ENCODE results near the gene AFAP1L2.

Gene AFAP1L2

DNA sequence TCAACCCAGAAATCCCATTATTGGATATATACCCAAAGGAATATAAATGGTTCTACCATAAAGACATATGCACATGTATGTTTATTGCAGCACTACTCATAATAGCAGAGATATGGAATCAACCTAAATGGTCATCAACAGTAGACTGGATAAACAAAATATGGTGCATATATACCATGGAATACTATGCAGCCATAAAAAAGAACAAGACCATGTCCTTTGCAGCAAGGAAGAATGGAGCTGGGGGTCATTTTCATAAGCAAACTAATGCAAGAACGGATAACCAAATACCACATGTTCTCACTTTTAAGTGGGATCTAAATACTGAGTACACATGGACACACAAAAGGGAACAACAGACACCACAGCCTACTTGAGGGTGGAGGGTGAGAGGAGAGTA lies 2.2 kb upstream of the AFAP1L2 start:
- peaks cover 15% of the 10 kb centered on the region for H3K27me3 ChIP-seq (ENCODE audit: control insufficient read depth, insufficient read depth, low read length)
- H3K9me3 ChIP-seq (ENCODE audit: control insufficient read depth, low read length): no peaks in the 10 kb centered on the region
- H3K9ac ChIP-seq (ENCODE audit: low read length): no peak overlapping the region
- H3K4me3 ChIP-seq (ENCODE audit: low read length): no peak overlapping the region
- H3K36me3 ChIP-seq (ENCODE audit: control insufficient read depth, insufficient read depth, low read length): no peaks in the 10 kb centered on the region
- peaks cover 12% of the 10 kb centered on the region for H3K4me1 ChIP-seq (ENCODE audit: control insufficient read depth, insufficient read depth, low read length)

DNA sequence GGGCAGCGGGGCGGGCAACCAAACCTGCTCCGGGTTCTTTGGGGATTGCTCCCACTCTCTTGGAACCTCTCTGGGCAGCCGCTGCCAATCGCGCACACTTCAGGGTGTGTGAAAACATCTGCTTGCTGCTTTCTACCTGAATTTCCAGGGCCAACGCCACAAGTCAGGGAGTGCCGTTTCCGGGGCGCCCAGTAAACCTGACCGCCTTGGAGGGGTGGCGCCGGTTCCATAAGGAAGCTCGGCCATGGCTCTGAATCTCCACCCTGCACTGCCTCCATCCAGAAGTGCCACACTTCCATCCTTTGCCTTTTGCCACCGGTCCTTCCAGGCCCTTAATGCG lies 679 bp upstream of the AFAP1L2 start:
- peak overlapping the region; percentile 26 for H3K4me3 ChIP-seq (ENCODE audit: low read length)
- peaks cover 15% of the 10 kb centered on the region for H3K27me3 ChIP-seq (ENCODE audit: control insufficient read depth, insufficient read depth, low read length)
- H3K36me3 ChIP-seq (ENCODE audit: control insufficient read depth, insufficient read depth, low read length): no peaks in the 10 kb centered on the region
- peak overlapping the region; percentile 67 for H3K9ac ChIP-seq (ENCODE audit: low read length)
- H3K4me1 ChIP-seq (ENCODE audit: control insufficient read depth, insufficient read depth, low read length): peaks cover 15% of the 10 kb centered on the region
- H3K9me3 ChIP-seq (ENCODE audit: control insufficient read depth, low read length): no peaks in the 10 kb centered on the region

DNA sequence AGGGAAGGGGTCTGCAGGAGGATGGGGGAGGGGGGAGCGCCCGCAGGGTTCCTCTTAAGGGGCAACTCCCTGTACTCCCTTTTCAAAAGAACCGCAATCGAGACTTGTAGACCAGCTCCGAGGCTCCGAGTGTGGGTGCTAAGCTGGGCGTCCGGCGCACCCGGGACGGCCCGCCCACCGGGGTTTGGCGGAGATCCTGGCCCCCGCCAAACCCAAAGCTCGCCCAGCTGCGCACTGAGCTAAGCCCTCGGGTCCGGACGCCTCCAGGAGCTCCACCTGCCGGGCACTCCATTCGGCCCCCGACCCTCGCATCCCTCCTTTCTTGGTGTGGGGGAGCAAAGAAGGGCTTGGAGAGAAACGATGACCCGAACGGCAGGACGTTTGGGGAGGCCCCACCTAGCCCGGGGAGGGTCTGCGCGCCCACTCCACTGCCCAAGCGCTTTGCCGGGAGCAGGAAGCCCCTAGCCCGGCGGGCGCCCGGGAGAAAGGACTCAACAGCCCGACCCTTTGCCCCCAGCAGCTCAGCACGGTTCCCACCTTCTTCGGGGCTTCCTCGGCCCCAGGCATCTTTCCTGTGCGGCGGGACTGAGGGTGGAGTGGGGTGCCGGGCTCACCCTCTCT lies 651 bp downstream of the AFAP1L2 start:
- Histone ChIP-seq H3K4me1 (ENCODE audit: control insufficient read depth, insufficient read depth, low read length) (peaks cover 18% of the 10 kb centered on the region), H3K36me3 (ENCODE audit: control insufficient read depth, insufficient read depth, low read length) (no peaks in the 10 kb centered on the region), H3K9ac (ENCODE audit: low read length) (peak overlapping the region; percentile 60), H3K27me3 (ENCODE audit: control insufficient read depth, insufficient read depth, low read length) (peaks cover 15% of the 10 kb centered on the region), H3K4me3 (ENCODE audit: low read length) (peak overlapping the region; percentile 26), H3K9me3 (ENCODE audit: control insufficient read depth, low read length) (no peaks in the 10 kb centered on the region)

DNA sequence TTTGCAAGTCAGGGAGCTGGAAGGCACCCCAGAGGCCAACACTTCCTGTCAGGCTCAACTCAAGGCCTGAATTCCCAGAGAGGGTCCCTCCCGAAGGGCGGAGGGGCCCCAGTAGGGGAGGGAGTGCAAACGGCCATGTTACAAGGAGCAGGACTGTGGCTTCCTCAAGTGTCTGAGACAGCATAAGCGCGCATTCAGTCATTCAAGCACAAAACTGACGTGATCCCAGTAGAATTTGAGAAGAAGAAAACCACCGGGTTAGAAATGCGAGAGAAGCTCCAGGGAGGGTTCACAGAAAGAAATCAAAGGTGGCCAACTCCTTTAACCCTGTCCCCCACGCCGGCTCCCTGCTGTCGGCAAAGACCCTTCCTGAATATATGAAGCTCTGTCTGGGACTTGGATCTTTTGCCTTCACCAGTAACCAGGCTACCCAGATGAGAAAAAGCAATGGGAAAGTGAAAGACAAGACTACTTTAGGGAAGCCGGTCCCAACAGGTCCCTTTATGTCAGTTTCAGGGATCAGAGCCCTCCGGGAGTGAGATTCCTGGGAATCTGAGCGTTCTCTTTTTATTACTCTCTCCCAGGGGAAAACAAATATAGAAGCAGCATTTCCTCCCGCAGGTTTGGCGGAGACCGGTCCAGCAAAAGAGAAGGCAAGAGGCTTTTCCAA lies 1.3 kb downstream of the AFAP1L2 start:
- Histone ChIP-seq H3K4me3 (ENCODE audit: low read length) (no peak overlapping the region), H3K27me3 (ENCODE audit: control insufficient read depth, insufficient read depth, low read length) (peaks cover 15% of the 10 kb centered on the region), H3K9ac (ENCODE audit: low read length) (peak overlapping the region; percentile 60), H3K4me1 (ENCODE audit: control insufficient read depth, insufficient read depth, low read length) (peaks cover 24% of the 10 kb centered on the region), H3K36me3 (ENCODE audit: control insufficient read depth, insufficient read depth, low read length) (no peaks in the 10 kb centered on the region), H3K9me3 (ENCODE audit: control insufficient read depth, low read length) (no peaks in the 10 kb centered on the region)

DNA sequence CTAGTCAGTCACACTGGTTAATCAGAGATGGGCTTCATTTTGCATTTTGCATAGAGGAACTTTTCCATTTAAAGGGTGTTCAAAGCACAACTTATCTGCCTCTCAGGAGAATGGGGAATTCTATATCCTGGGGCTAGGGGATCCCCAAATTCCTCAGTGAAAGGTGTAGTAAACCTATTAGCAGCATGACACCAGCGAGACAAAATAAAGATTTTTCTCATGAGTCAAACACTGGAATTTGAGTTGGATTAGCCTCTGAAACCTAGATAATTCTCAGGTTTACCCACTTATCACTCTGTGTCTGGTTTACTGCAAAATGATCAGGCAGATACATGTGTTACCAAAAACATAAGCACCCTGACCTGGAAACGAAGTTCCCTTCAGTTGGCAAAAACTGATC lies 2.1 kb downstream of the AFAP1L2 start:
- Histone ChIP-seq H3K27me3 (ENCODE audit: control insufficient read depth, insufficient read depth, low read length) (peaks cover 15% of the 10 kb centered on the region), H3K4me3 (ENCODE audit: low read length) (no peak overlapping the region), H3K9me3 (ENCODE audit: control insufficient read depth, low read length) (no peaks in the 10 kb centered on the region), H3K9ac (ENCODE audit: low read length) (no peak overlapping the region), H3K36me3 (ENCODE audit: control insufficient read depth, insufficient read depth, low read length) (no peaks in the 10 kb centered on the region), H3K4me1 (ENCODE audit: control insufficient read depth, insufficient read depth, low read length) (peaks cover 32% of the 10 kb centered on the region)

DNA sequence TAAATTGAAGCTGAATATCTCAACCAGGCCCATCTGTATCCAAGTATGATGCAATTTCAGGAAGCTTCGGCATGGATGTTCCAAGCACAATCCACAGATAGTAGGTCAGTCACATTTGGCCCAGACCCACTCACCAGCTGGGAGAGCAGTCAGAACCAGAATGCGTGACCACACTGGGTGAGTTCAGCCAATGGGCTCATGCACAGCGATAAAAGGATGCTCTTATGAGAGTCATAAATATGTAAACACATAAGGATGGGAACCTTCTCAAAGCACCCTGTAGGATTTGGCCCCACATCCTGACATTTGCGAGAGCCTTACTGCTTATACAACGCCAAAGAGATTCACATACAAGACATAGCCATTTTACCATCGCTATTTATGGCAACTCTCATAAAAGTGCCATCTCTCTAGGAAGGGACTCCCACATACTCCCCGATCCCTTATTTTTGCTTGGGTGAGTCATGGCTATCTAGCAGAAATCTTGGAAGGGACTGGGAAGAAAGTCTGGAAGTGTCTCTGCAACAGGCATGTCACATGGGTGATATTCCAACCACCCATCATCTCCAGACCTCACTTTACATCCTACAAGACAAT lies 3.0 kb downstream of the AFAP1L2 start:
- H3K9me3 ChIP-seq (ENCODE audit: control insufficient read depth, low read length): no peaks in the 10 kb centered on the region
- peaks cover 32% of the 10 kb centered on the region for H3K4me1 ChIP-seq (ENCODE audit: control insufficient read depth, insufficient read depth, low read length)
- H3K4me3 ChIP-seq (ENCODE audit: low read length): no peak overlapping the region
- no peaks in the 10 kb centered on the region for H3K36me3 ChIP-seq (ENCODE audit: control insufficient read depth, insufficient read depth, low read length)
- H3K27me3 ChIP-seq (ENCODE audit: control insufficient read depth, insufficient read depth, low read length): peaks cover 15% of the 10 kb centered on the region
- H3K9ac ChIP-seq (ENCODE audit: low read length): no peak overlapping the region

DNA sequence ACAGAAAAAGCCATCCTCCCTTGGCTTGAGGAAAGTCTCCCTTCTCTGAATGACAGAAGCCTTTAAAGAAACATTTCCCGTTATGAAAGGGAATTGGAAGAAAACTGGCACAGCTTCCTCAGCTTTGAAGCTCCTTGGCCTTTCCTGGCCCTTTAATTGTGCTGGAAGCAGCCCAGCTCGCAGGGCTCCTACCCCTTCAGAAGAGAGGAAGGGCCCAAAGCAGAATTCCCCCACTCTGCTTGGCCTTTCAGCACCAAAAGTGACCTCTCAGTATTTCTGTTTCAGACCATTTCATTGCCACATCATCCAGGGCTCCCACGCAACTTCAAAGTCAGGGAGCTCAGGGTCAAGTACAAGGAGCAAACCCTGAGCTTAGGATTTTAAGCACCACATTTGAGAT lies 4.2 kb downstream of the AFAP1L2 start:
- H3K4me1 ChIP-seq (ENCODE audit: control insufficient read depth, insufficient read depth, low read length): peaks cover 32% of the 10 kb centered on the region
- H3K9me3 ChIP-seq (ENCODE audit: control insufficient read depth, low read length): no peaks in the 10 kb centered on the region
- H3K4me3 ChIP-seq (ENCODE audit: low read length): no peak overlapping the region
- no peak overlapping the region for H3K9ac ChIP-seq (ENCODE audit: low read length)
- H3K36me3 ChIP-seq (ENCODE audit: control insufficient read depth, insufficient read depth, low read length): no peaks in the 10 kb centered on the region
- H3K27me3 ChIP-seq (ENCODE audit: control insufficient read depth, insufficient read depth, low read length): peaks cover 15% of the 10 kb centered on the region

DNA sequence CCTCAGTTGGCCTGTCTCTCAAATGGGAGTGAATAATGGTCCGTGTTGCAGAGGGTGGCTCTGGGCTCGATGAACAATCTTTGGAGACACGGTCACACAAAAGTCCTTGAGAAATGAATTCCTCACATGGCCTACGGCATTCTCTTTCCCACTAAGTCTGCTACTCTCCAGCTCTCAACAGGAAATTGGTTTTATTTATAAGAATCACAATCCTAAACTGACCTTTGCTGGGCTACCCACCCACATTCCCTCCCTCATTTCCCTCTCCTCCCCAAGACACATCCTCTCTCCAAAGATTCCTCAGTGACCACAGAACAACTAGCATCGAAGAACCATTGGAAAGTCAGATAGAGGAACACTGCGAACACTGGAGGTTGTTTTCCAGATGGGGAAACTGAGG lies 4.7 kb downstream of the AFAP1L2 start:
- Histone ChIP-seq H3K4me3 (ENCODE audit: low read length) (no peak overlapping the region), H3K36me3 (ENCODE audit: control insufficient read depth, insufficient read depth, low read length) (no peaks in the 10 kb centered on the region), H3K9me3 (ENCODE audit: control insufficient read depth, low read length) (no peaks in the 10 kb centered on the region), H3K9ac (ENCODE audit: low read length) (no peak overlapping the region), H3K27me3 (ENCODE audit: control insufficient read depth, insufficient read depth, low read length) (peaks cover 15% of the 10 kb centered on the region), H3K4me1 (ENCODE audit: control insufficient read depth, insufficient read depth, low read length) (peaks cover 32% of the 10 kb centered on the region)

DNA sequence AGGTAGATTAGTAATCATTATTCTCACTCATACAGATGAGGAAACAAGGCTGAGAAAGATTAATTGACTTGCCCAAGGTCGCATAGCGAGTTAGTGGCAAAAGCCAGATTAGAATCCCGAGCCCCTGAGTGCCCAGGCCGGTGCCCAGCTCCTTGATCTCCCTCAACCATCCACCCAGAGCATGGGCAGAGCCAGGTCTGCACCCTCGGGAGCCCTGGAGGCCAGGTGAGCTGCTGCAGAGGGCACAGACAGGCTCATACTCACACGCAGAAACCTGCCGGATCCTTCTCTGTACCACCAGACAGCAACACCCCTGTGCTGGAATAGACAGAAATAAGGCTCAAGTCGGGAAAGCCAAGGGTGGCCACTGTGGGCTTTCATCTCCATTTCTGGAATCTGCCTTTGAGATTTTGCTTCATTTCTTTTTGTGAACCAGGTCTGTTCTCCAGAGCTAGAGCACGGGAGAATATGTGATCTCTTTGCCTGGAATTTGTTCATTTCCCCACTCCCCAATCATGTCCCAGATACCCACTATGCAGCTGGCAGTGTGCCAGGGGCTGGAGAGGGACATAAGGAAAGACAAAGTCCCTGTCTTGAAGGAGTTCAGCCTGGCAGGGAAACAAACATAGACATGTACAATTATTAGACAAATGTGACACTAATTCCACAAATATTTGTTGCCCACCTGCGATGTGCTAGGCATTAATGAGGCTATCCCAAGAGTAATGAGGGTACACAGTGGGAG lies 5.5 kb downstream of the AFAP1L2 start:
- Histone ChIP-seq H3K36me3 (ENCODE audit: control insufficient read depth, insufficient read depth, low read length) (no peaks in the 10 kb centered on the region), H3K4me1 (ENCODE audit: control insufficient read depth, insufficient read depth, low read length) (peaks cover 27% of the 10 kb centered on the region), H3K9ac (ENCODE audit: low read length) (no peak overlapping the region), H3K4me3 (ENCODE audit: low read length) (no peak overlapping the region), H3K27me3 (ENCODE audit: control insufficient read depth, insufficient read depth, low read length) (peaks cover 11% of the 10 kb centered on the region), H3K9me3 (ENCODE audit: control insufficient read depth, low read length) (no peaks in the 10 kb centered on the region)

DNA sequence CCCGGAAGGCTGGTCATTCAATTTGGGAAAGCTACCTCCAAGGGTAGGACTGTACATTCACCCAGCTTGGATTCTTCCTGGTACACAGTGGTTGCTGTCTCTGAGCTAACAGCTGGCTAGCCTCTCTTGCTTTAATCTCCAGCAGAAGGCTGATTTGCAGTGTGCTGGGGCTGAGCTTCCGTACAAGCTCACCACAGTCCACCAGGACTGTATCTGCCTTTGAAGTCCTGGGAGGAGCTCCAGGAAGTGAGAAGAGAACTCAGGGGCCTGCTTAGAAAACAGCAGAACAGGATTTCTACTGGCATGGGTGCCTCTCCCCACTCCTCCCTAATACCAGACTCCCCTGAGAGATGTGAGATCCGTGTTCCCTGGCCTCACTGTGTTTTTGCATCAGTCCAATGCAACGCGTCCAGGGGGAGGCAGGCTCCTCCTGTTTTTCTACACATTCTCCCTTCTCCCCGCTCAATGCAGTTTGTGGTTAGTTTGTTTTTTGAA lies 6.6 kb downstream of the AFAP1L2 start:
- peak overlapping the region; percentile 16 for H3K9ac ChIP-seq (ENCODE audit: low read length)
- H3K4me1 ChIP-seq (ENCODE audit: control insufficient read depth, insufficient read depth, low read length): peaks cover 20% of the 10 kb centered on the region
- no peaks in the 10 kb centered on the region for H3K9me3 ChIP-seq (ENCODE audit: control insufficient read depth, low read length)
- no peaks in the 10 kb centered on the region for H3K36me3 ChIP-seq (ENCODE audit: control insufficient read depth, insufficient read depth, low read length)
- H3K4me3 ChIP-seq (ENCODE audit: low read length): no peak overlapping the region
- H3K27me3 ChIP-seq (ENCODE audit: control insufficient read depth, insufficient read depth, low read length): peaks cover under 1% of the 10 kb centered on the region

DNA sequence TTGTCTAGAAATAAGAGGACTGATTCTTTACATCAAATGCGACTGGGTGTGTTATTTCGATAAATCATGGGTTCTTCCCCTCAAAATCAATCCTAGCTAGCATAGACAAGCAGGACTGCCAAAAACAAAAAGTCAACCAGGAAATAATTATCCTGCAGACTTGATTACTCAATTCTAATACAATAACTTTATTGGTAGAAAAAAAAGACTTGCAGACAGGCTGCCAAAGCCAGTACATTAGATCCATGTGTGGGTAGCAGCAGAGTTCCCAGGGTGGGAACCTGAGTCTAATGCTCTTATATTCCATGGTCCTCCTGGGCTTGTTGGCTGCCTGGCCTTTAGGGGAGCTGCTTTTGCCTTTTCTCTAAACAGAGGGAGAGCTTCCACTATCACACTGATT lies 7.8 kb downstream of the AFAP1L2 start:
- H3K4me3 ChIP-seq (ENCODE audit: low read length): no peak overlapping the region
- no peaks in the 10 kb centered on the region for H3K27me3 ChIP-seq (ENCODE audit: control insufficient read depth, insufficient read depth, low read length)
- no peaks in the 10 kb centered on the region for H3K36me3 ChIP-seq (ENCODE audit: control insufficient read depth, insufficient read depth, low read length)
- no peaks in the 10 kb centered on the region for H3K9me3 ChIP-seq (ENCODE audit: control insufficient read depth, low read length)
- no peak overlapping the region for H3K9ac ChIP-seq (ENCODE audit: low read length)
- H3K4me1 ChIP-seq (ENCODE audit: control insufficient read depth, insufficient read depth, low read length): peaks cover 20% of the 10 kb centered on the region

Data from mucosa of stomach (tissue), 1 donor.